LNCaP clone FGC (cell line): ENCODE results near the gene CTRL.

ENCODE experiments used
- DNase-seq: peaks from one replicate; pipeline ENCODE4 v3.0.0-alpha.2; 2011; ENCODE audit warnings: low read depth
- H3K4me3 ChIP-seq: 2 replicates; pipeline ENCODE4 v1.5.1; 2011; ENCODE audit warnings: mild to moderate bottlenecking, low read depth, low read length, control low read depth
- TF ChIP-seq, protein P1 (sequence below): IDR thresholded peaks from 2 replicates; pipeline ENCODE4 v1.5.1; 2012; ENCODE audit warnings: mild to moderate bottlenecking; ENCODE audit not compliant: control insufficient read depth, insufficient read depth; ENCODE audit errors: extremely low read depth

CTRL gene

GRCh38 chr16:67910158-67910557 lies 21.5 kb downstream of the CTRL start:
- no peak for DNase-seq
- TF ChIP-seq, protein P1, sequence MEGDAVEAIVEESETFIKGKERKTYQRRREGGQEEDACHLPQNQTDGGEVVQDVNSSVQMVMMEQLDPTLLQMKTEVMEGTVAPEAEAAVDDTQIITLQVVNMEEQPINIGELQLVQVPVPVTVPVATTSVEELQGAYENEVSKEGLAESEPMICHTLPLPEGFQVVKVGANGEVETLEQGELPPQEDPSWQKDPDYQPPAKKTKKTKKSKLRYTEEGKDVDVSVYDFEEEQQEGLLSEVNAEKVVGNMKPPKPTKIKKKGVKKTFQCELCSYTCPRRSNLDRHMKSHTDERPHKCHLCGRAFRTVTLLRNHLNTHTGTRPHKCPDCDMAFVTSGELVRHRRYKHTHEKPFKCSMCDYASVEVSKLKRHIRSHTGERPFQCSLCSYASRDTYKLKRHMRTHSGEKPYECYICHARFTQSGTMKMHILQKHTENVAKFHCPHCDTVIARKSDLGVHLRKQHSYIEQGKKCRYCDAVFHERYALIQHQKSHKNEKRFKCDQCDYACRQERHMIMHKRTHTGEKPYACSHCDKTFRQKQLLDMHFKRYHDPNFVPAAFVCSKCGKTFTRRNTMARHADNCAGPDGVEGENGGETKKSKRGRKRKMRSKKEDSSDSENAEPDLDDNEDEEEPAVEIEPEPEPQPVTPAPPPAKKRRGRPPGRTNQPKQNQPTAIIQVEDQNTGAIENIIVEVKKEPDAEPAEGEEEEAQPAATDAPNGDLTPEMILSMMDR, result no peak
- no peak overlapping the region for H3K4me3 ChIP-seq

DNA sequence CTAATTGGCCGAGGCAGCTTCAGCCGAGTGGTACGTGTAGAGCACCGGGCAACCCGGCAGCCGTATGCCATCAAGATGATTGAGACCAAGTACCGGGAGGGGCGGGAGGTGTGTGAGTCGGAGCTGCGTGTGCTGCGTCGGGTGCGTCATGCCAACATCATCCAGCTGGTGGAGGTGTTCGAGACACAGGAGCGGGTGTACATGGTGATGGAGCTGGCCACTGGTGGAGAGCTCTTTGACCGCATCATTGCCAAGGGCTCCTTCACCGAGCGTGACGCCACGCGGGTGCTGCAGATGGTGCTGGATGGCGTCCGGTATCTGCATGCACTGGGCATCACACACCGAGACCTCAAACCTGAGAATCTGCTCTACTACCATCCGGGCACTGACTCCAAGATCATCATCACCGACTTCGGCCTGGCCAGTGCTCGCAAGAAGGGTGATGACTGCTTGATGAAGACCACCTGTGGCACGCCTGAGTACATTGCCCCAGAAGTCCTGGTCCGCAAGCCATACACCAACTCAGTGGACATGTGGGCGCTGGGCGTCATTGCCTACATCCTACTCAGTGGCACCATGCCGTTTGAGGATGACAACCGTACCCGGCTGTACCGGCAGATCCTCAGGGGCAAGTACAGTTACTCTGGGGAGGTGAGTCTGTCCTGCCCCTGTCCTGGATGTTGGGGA lies 22.5 kb downstream of the CTRL start:
- no peak for DNase-seq
- H3K4me3 ChIP-seq, result no peak overlapping the region
- TF ChIP-seq, protein P1, result no peak

GRCh38 chr16:67907397-67908180 lies 24.1 kb downstream of the CTRL start:
- no peak for DNase-seq
- no peak overlapping the region for H3K4me3 ChIP-seq
- TF ChIP-seq, protein P1, result no peak

GRCh38 chr16:67902831-67903230 lies 28.8 kb downstream of the CTRL start:
- no peak overlapping the region for H3K4me3 ChIP-seq
- TF ChIP-seq, protein P1, result no peak
- no peak for DNase-seq

- DNase-seq, result no peak
- TF ChIP-seq, protein P1, result no peak
- H3K4me3 ChIP-seq, result no peak overlapping the region
Measured at GRCh38 chr16:67901734-67902133, 29.9 kb downstream of the CTRL start.

DNA sequence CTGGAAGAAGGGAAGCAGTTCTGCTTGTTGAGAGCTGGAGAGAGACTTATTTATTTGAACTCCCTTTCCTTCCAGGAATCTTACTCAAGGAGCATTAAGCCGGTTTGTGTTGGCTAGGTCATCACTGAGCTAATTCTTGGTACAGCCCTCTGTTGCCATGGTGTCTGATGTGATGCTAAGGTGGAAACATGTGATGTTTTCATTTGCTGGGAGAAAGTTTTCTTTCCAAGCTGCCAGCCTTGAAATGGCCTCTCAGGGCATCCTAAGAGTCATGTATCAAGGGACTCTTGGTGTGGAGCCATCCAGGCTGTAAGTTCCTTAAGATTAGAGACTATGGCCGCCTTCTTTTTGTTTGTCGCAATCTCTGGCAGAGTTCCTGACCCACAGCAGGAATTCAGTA lies 34.4 kb downstream of the CTRL start:
- no peak overlapping the region for H3K4me3 ChIP-seq
- no peak for DNase-seq
- TF ChIP-seq, protein P1, result no peak
